MM.1S (cell line): Measurements from ENCODE around the gene HSF4.

Experiments
- EZH2 ChIP-seq: fragments of 300-600 bp; sonication (generic); optimal IDR thresholded peaks from 2 replicates; pipeline ENCODE3; 2017; ENCODE audit warnings: low read depth, mild to moderate bottlenecking, antibody characterized with exemption, low read length, mixed read lengths
- EZH2phosphoT487 ChIP-seq: fragments of 300-600 bp; sonication (generic); IDR thresholded peaks from 2 replicates; pipeline ENCODE4 v1.6.1; 2018; ENCODE audit warnings: antibody characterized with exemption, low read length
- TF ChIP-seq, protein P1 (sequence below): fragments of 300-600 bp; sonication (generic); IDR thresholded peaks from 2 replicates; pipeline ENCODE4 v1.5.1; 2016; ENCODE audit warnings: antibody characterized with exemption, low read length, mixed read lengths

GRCh38 chr16:67199808-67200198 is 35.3 kb downstream of the HSF4 start:
- TF ChIP-seq EZH2: no peak
- TF ChIP-seq, protein P1, sequence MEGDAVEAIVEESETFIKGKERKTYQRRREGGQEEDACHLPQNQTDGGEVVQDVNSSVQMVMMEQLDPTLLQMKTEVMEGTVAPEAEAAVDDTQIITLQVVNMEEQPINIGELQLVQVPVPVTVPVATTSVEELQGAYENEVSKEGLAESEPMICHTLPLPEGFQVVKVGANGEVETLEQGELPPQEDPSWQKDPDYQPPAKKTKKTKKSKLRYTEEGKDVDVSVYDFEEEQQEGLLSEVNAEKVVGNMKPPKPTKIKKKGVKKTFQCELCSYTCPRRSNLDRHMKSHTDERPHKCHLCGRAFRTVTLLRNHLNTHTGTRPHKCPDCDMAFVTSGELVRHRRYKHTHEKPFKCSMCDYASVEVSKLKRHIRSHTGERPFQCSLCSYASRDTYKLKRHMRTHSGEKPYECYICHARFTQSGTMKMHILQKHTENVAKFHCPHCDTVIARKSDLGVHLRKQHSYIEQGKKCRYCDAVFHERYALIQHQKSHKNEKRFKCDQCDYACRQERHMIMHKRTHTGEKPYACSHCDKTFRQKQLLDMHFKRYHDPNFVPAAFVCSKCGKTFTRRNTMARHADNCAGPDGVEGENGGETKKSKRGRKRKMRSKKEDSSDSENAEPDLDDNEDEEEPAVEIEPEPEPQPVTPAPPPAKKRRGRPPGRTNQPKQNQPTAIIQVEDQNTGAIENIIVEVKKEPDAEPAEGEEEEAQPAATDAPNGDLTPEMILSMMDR: no peak
- no peak for TF ChIP-seq EZH2phosphoT487
